Measurements from ENCODE around the gene ENTPD8.

ENTPD8 gene

GRCh38 chr9:137441289-137441934 lies at the start of gene ENTPD8:
TSS of gene ENTPD8 (minus strand) at chr9:137441357. CDS start at chr9:137438285, 3,072 bp downstream.
- DNase-seq: no peak

- no peak for DNase-seq
Measured at GRCh38 chr9:137490532-137491186, 49.5 kb upstream of the ENTPD8 start.

GRCh38 chr9:137488906-137489305 lies 47.7 kb upstream of the ENTPD8 start:
- DNase-seq: no peak

GRCh38 chr9:137488327-137488653 lies 47.1 kb upstream of the ENTPD8 start:
- DNase-seq: no peak

- no peak for DNase-seq
Measured at GRCh38 chr9:137487454-137488326, 46.5 kb upstream of the ENTPD8 start.

GRCh38 chr9:137486545-137487453 lies 45.6 kb upstream of the ENTPD8 start:
- DNase-seq: no peak

- DNase-seq: no peak
Measured at GRCh38 chr9:137486141-137486490, 45.0 kb upstream of the ENTPD8 start.

GRCh38 chr9:137485343-137486140 lies 44.4 kb upstream of the ENTPD8 start:
- no peak for DNase-seq

GRCh38 chr9:137484551-137485315 lies 43.6 kb upstream of the ENTPD8 start:
- no peak for DNase-seq

GRCh38 chr9:137482094-137482781 lies 41.1 kb upstream of the ENTPD8 start:
- no peak for DNase-seq

- no peak for DNase-seq
Measured at GRCh38 chr9:137480686-137481683, 39.8 kb upstream of the ENTPD8 start.

- DNase-seq: no peak
Measured at GRCh38 chr9:137479892-137480685, 38.9 kb upstream of the ENTPD8 start.

GRCh38 chr9:137478962-137479861 lies 38.1 kb upstream of the ENTPD8 start:
- DNase-seq: no peak

GRCh38 chr9:137478613-137478961 lies 37.4 kb upstream of the ENTPD8 start:
- DNase-seq: peak; percentile 9

- no peak for DNase-seq
Measured at GRCh38 chr9:137477778-137478612, 36.8 kb upstream of the ENTPD8 start.

GRCh38 chr9:137476856-137477255 lies 35.7 kb upstream of the ENTPD8 start:
- no peak for DNase-seq
